GM10248 (cell line): Measurements from ENCODE around the gene GLT8D2.

Source experiments
- CTCF ChIA-PET: fragments of 300-600 bp; sonication (Branson Sonifier 250); formaldehyde crosslinking; extraction: SDS; loops from one replicate; lab custom pipeline; 2021; ENCODE audit warnings: antibody characterized with exemption; lab: Yijun Ruan, JAX
- POLR2A ChIA-PET: fragments of 350-650 bp; sonication (Branson Sonifier 250); formaldehyde crosslinking; extraction: SDS; loops from one replicate; lab custom pipeline; 2020; ENCODE audit warnings: antibody characterized with exemption; lab: Yijun Ruan, JAX
- DNase-seq: peaks from one replicate; pipeline ENCODE4 v3.0.0; 2012; ENCODE audit errors: extremely low spot score
- CTCF ChIP-seq: IDR thresholded peaks from 2 replicates; pipeline ENCODE4 v1.5.1; 2012; ENCODE audit warnings: mild to moderate bottlenecking, low read depth; ENCODE audit errors: extremely low read depth, missing control alignments, control extremely low read depth

The GLT8D2 gene

GRCh38 chr12:104049903-104050356, at the start of gene GLT8D2:
GLT8D2 (minus strand) TSS chr12:104050187; CDS start chr12:104019648, 30,539 bp downstream.
- no peak for TF ChIP-seq CTCF

GRCh38 chr12:104097954-104098353, 48.0 kb upstream of the GLT8D2 start:
- ChIA-PET POLR2A (interaction anchor here (0.6 kb wide), 1 partner anchor 215 kb away, joined by 3 read pairs; no protein-coding TSS in a partner anchor), CTCF (interaction anchor here (1.0 to 6.5 kb wide), 5 partner anchors 10 to 32 kb away, joined by 3 to 51 read pairs (median 4); no protein-coding TSS in a partner anchor)
- TF ChIP-seq CTCF = no peak
- no peak for DNase-seq

More at GRCh38 chr12:104049903-104050356, at the start of gene GLT8D2:
- no peak for DNase-seq
- ChIA-PET CTCF (no interaction called here), POLR2A (no interaction called here)

- CTCF ChIA-PET = no interaction called here
- no peak for TF ChIP-seq CTCF
- POLR2A ChIA-PET = no interaction called here
- no peak for DNase-seq
These were observed 45.3 kb upstream of the GLT8D2 start for GRCh38 chr12:104095289-104095688.

- TF ChIP-seq CTCF = no peak
- no peak for DNase-seq
- ChIA-PET POLR2A (no interaction called here), CTCF (no interaction called here)
These were observed 44.3 kb upstream of the GLT8D2 start for GRCh38 chr12:104094284-104094683.

- no peak for DNase-seq
- CTCF ChIA-PET = interaction anchor here (0.9 to 3.4 kb wide), 5 partner anchors 13 to 23 kb away, joined by 3 to 22 read pairs (median 4); no protein-coding TSS in a partner anchor
- POLR2A ChIA-PET = no interaction called here
- no peak for TF ChIP-seq CTCF
These were observed 41.1 kb upstream of the GLT8D2 start for GRCh38 chr12:104091136-104091535.

GRCh38 chr12:104090685-104091084, 40.7 kb upstream of the GLT8D2 start:
- no peak for DNase-seq
- ChIA-PET CTCF (interaction anchor here (0.9 to 3.4 kb wide), 3 partner anchors 18 to 23 kb away, joined by 3 to 22 read pairs (median 4); no protein-coding TSS in a partner anchor), POLR2A (interaction anchor here (0.5 kb wide), 1 partner anchor 35 kb away, joined by 3 read pairs; no protein-coding TSS in a partner anchor)
- no peak for TF ChIP-seq CTCF
